ENCODE measurements around the gene MAP3K7CL.

GRCh38 chr21:29193901-29194300 lies 63.5 kb downstream of the MAP3K7CL start:
- no peak for TF ChIP-seq CTCF (IDR thresholded peaks at IDR 0.05)
- no peak for TF ChIP-seq POLR2A (IDR thresholded peaks at IDR 0.05)
